Measurements from ENCODE around the gene SSBP3. TPM values are rescaled to one million over a fixed set of nuclear protein-coding genes. Genes with fewer than 3 reads are reported as not detected.

The SSBP3 gene
- total and polyA plus RNA-seq, 2 of the 13 experiments (the other 11 are each of a cell fraction or from before 2014, with no cell fraction given) = 8.5 to 17.6 TPM

DNA sequence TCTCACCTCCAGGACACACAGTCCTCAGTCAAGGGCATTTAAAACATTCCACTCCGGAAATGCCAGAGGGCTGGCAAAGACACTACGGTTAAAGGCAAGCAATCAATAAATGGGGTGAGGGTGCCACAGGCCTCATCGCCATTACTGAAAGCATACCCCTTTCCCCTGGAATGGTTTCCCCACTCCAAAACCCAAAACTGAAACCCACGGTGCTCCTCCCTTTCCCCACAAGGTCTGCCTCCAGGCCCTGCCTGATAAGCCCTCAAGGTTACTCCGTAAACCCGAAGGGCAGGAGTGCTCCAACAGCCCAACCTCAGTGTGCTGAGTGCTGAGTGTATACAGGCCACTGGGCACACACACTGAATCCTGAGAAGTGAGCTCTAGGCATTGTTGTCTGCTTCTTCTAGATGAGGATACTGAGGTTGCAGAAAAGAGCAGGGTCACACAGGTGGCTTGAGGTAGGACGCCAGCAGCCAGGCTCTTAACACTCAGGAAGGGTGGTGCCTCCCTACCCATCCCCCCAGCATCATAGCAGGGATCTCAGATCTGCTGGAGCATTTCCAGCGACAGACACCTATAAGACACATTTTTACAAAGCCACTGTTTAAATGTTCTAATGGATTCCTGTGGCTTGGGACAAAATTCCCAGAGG is 29.0 kb downstream of the SSBP3 start (continued):
- TF ChIP-seq, protein P1, sequence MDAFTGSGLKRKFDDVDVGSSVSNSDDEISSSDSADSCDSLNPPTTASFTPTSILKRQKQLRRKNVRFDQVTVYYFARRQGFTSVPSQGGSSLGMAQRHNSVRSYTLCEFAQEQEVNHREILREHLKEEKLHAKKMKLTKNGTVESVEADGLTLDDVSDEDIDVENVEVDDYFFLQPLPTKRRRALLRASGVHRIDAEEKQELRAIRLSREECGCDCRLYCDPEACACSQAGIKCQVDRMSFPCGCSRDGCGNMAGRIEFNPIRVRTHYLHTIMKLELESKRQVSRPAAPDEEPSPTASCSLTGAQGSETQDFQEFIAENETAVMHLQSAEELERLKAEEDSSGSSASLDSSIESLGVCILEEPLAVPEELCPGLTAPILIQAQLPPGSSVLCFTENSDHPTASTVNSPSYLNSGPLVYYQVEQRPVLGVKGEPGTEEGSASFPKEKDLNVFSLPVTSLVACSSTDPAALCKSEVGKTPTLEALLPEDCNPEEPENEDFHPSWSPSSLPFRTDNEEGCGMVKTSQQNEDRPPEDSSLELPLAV (CRISPR knock-in tag; conservative IDR thresholded peaks at IDR 0.05; ENCODE audit: low read depth) = no peak
- TF ChIP-seq MBD4 (IDR thresholded peaks at IDR 0.05; ENCODE audit: borderline replicate concordance, low read length) (no peak), ZNF7 (CRISPR knock-in tag; IDR thresholded peaks at IDR 0.05) (no peak), ZNF513 (CRISPR knock-in tag; conservative IDR thresholded peaks at IDR 0.05) (no peak), ZNF446 (CRISPR knock-in tag; IDR thresholded peaks at IDR 0.05) (no peak), ZKSCAN8 (CRISPR knock-in tag; IDR thresholded peaks at IDR 0.05; ENCODE audit: borderline replicate concordance) (peak; percentile 48; the same call in 1 of the 2 replicates), ZSCAN30 (CRISPR knock-in tag; IDR thresholded peaks at IDR 0.05) (no peak), AKNA (CRISPR knock-in tag; IDR thresholded peaks at IDR 0.05; ENCODE audit: borderline replicate concordance) (no peak), RNF2 (conservative IDR thresholded peaks at IDR 0.05; ENCODE audit: low read depth) (no peak), HMGA1 (CRISPR knock-in tag; conservative IDR thresholded peaks at IDR 0.05) (no peak), ZNF629 (CRISPR knock-in tag; conservative IDR thresholded peaks at IDR 0.05) (peak; percentile 58), POGK (CRISPR knock-in tag; conservative IDR thresholded peaks at IDR 0.05) (no peak), TEAD3 (CRISPR knock-in tag; optimal IDR thresholded peaks at IDR 0.05; ENCODE audit: borderline replicate concordance) (peak; percentile 57), FOSL2 (CRISPR knock-in tag; IDR thresholded peaks at IDR 0.05) (peak; percentile 33; the same call in 1 of the 2 replicates), SRSF9 (IDR thresholded peaks at IDR 0.05; ENCODE audit: borderline replicate concordance, insufficient read depth, low read depth, low read length, poor library complexity, severe bottlenecking) (no peak), ISL2 (CRISPR knock-in tag; IDR thresholded peaks at IDR 0.05) (no peak)
- TF ChIP-seq, protein P2, sequence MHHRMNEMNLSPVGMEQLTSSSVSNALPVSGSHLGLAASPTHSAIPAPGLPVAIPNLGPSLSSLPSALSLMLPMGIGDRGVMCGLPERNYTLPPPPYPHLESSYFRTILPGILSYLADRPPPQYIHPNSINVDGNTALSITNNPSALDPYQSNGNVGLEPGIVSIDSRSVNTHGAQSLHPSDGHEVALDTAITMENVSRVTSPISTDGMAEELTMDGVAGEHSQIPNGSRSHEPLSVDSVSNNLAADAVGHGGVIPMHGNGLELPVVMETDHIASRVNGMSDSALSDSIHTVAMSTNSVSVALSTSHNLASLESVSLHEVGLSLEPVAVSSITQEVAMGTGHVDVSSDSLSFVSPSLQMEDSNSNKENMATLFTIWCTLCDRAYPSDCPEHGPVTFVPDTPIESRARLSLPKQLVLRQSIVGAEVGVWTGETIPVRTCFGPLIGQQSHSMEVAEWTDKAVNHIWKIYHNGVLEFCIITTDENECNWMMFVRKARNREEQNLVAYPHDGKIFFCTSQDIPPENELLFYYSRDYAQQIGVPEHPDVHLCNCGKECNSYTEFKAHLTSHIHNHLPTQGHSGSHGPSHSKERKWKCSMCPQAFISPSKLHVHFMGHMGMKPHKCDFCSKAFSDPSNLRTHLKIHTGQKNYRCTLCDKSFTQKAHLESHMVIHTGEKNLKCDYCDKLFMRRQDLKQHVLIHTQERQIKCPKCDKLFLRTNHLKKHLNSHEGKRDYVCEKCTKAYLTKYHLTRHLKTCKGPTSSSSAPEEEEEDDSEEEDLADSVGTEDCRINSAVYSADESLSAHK (CRISPR knock-in tag; IDR thresholded peaks at IDR 0.05; ENCODE audit: borderline replicate concordance) = no peak
